NCI-H82 treated with DMSO at 0.1 percent for 48 hours (cell line): ENCODE data around the gene MARK1.

ENCODE experiments used
- DNase-seq: peaks from one replicate; lab custom pipeline; 2025; ENCODE audit not compliant: unreplicated experiment; lab: John Stamatoyannopoulos, UW

Gene MARK1

GRCh38 chr1:220528679-220529501 is 954 bp downstream of the MARK1 start:
- DNase-seq, result peak; percentile 63

- DNase-seq, result no peak
Measured at GRCh38 chr1:220529521-220530020, 1.6 kb downstream of the MARK1 start.

GRCh38 chr1:220533504-220534109 is 5.7 kb downstream of the MARK1 start:
- DNase-seq, result no peak

- DNase-seq, result no peak
Measured at GRCh38 chr1:220544901-220545303, 17.0 kb downstream of the MARK1 start.

- no peak for DNase-seq
Measured at GRCh38 chr1:220550811-220551399, 23.0 kb downstream of the MARK1 start.

GRCh38 chr1:220551718-220552117 is 23.8 kb downstream of the MARK1 start:
- DNase-seq, result no peak

- DNase-seq, result no peak
Measured at GRCh38 chr1:220552672-220553260, 24.8 kb downstream of the MARK1 start.

GRCh38 chr1:220556641-220557040 is 28.7 kb downstream of the MARK1 start:
- no peak for DNase-seq

- DNase-seq, result no peak
Measured at GRCh38 chr1:220563564-220563963, 35.6 kb downstream of the MARK1 start.

- DNase-seq, result no peak
Measured at GRCh38 chr1:220564216-220564615, 36.3 kb downstream of the MARK1 start.

- no peak for DNase-seq
Measured at GRCh38 chr1:220565670-220566069, 37.7 kb downstream of the MARK1 start.

- no peak for DNase-seq
Measured at GRCh38 chr1:220566869-220567268, 38.9 kb downstream of the MARK1 start.

- no peak for DNase-seq
Measured at GRCh38 chr1:220572416-220572815, 44.5 kb downstream of the MARK1 start.

GRCh38 chr1:220573836-220574235 is 45.9 kb downstream of the MARK1 start:
- no peak for DNase-seq

- no peak for DNase-seq
Measured at GRCh38 chr1:220575718-220576497, 48.0 kb downstream of the MARK1 start.

- DNase-seq, result no peak
Measured at GRCh38 chr1:220577926-220578325, 50.0 kb downstream of the MARK1 start.

GRCh38 chr1:220579317-220579716 is 51.4 kb downstream of the MARK1 start:
- no peak for DNase-seq

GRCh38 chr1:220592714-220593113 is 64.8 kb downstream of the MARK1 start:
- no peak for DNase-seq

- no peak for DNase-seq
Measured at GRCh38 chr1:220594356-220594755, 66.4 kb downstream of the MARK1 start.

- no peak for DNase-seq
Measured at GRCh38 chr1:220595179-220595578, 67.2 kb downstream of the MARK1 start.

- DNase-seq, result no peak
Measured at GRCh38 chr1:220604926-220605325, 77.0 kb downstream of the MARK1 start.
